CD4-positive, alpha-beta T cell treated with Interleukin-17A for 1 hour (primary cell): Measurements from ENCODE around the gene KCNIP2.

Experiments used
- DNase-seq: peaks from one replicate; pipeline ENCODE4 v3.0.0-alpha.2; 2020

The KCNIP2 gene

DNA sequence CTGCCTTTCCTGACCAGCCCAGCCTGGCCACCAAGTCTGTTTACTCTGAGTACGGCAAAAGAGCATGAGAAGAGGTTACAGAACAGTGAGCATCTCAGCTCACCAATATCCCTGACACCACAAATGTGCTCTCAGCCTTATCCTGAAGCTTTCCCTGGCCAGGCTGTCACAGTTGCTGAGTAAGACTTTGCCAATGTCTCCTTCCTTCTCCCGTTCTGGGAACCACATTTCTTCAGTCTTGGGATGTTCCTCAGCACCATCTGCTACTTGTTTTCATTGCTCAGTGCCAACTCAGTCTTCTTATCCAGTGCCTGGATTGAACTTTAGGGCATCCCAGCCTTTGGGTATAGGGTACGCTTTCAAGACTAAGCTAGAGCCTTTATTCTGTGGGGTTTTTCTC lies 7.1 kb upstream of the KCNIP2 start:
- no peak for DNase-seq

GRCh38 chr10:101848894-101849351 lies 5.3 kb upstream of the KCNIP2 start:
- DNase-seq = no peak

- DNase-seq = no peak
Observed at GRCh38 chr10:101848408-101848807, 4.8 kb upstream of the KCNIP2 start.

- DNase-seq = no peak
Observed at GRCh38 chr10:101845893-101846292, 2.3 kb upstream of the KCNIP2 start.

GRCh38 chr10:101841826-101842225 lies 1.8 kb downstream of the KCNIP2 start:
- no peak for DNase-seq

- peak; percentile 81 for DNase-seq
Observed at GRCh38 chr10:101840741-101841453, 2.7 kb downstream of the KCNIP2 start.

DNA sequence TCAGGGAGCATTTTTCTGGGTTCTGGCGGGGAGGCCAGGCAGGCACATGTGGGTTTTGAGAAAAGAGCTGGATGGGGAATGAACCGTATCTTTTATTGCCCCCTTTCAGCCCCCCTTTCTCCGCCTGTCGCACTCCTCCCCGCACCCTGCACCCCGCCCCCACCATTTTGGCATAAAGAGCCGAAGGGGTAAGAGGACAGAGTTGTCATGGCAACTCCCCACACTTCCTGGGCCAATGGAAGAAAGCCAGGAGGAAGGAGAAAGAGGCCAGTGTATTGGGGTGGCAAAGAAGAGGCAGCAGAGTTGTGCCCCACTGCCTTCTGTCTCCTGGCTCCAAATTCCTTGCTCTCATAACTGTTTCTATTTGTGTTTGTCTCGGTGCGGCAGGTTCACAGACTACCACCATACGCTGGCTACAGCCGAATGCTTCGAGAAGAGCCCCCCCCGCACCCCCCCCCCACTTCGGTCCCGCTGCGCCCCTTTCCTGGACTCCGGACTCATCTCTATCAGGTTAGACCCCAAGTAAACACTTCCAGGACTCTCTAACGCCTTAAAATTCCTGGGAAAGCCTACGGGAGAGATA lies 3.4 kb downstream of the KCNIP2 start:
- DNase-seq = peak; percentile 57

DNA sequence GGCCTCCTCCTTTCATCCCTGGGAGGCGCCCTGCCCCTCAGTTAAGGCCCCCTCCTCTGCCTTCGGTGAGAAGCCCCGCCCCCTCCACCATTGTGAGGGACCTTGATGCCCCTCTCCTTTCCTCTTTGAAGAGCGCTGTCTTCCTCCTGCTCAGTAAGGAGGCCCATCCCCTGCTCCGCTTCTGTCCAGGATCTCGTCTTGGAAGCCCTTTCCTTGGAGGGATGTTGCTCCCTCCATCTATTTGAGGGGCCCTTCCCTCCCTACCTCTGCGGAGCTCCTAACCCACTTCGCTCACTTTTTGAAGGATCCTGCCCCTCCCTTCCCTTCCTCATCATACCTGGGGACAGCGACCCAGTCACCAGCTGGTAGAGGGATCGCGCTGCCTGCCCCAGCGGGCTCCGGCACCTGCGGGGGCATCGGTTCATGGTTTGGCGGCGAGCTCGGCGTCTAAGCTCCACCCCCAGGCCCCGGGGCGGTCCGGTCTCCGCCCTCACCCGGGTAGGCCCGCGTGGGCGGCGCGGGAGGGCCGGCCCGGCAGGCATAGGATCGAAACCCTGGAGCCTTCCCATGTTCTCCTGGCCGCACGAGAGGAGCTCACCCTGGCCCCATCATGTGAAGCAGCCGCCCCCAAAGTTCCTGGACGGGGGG lies 4.1 kb downstream of the KCNIP2 start:
- peak; percentile 68 for DNase-seq

DNA sequence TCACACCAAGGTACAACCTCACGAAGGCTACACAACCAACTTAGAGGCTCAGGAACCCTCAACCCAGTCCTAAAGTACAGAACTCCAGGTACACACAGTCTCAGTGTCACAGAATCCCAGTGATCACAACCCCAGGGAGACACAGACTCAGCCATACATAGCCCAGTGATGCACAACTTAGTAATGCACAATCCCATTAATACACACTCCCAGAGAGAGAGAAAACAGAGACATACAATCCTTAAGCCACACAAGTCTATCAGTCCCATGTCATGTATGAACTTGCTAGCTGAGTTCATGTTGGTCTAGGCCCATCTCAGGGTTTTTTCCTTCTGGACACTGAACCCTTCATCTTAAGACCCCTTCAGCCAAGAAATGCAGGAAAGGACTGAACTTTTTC lies 4.6 kb downstream of the KCNIP2 start:
- no peak for DNase-seq

GRCh38 chr10:101838416-101838970 lies 5.1 kb downstream of the KCNIP2 start:
- no peak for DNase-seq

DNA sequence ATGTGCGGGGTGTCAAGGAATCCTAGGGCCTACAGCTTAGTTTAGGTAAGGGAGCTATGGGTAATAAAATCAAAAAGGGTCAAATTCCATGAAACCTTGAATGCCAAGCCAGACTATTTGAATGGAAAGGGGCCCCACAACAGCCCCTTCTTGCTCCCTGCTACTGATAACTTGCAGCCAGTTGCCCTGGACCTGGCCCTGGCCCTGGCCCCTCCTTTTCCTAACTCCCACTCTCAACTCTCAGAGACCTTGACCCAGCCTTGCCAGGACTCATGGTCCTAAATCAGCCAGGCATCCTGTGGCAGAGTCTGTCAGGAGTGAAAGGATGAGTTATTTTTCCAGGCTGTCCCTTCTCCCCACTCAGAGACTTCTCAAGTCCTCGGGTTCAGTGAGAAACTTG lies 5.9 kb downstream of the KCNIP2 start:
- DNase-seq = no peak

DNA sequence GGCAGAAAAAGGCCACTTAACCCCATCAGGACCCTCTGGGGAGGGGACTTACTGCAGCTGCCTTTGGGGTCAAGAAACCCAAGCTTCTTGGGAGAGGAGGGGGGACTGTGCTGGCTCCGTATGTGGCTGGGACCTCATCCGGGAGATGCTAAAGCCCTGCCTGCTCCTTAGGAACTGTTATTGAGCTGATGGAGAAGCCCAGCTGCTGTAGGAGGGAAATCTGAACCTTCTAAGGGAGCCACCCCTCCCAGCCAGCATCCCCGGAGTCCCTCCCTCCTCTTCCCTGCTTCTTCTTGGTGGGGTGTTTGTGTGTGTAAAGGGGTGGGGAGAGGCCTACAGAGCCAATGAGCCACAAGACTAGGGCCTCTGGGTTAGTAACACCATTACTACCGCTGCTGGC lies 8.2 kb downstream of the KCNIP2 start:
- no peak for DNase-seq

- no peak for DNase-seq
Observed at GRCh38 chr10:101834341-101834740, 9.3 kb downstream of the KCNIP2 start.

GRCh38 chr10:101833466-101833865 lies 10.1 kb downstream of the KCNIP2 start:
- DNase-seq = no peak

GRCh38 chr10:101832325-101832771 lies 11.3 kb downstream of the KCNIP2 start:
- DNase-seq = no peak

DNA sequence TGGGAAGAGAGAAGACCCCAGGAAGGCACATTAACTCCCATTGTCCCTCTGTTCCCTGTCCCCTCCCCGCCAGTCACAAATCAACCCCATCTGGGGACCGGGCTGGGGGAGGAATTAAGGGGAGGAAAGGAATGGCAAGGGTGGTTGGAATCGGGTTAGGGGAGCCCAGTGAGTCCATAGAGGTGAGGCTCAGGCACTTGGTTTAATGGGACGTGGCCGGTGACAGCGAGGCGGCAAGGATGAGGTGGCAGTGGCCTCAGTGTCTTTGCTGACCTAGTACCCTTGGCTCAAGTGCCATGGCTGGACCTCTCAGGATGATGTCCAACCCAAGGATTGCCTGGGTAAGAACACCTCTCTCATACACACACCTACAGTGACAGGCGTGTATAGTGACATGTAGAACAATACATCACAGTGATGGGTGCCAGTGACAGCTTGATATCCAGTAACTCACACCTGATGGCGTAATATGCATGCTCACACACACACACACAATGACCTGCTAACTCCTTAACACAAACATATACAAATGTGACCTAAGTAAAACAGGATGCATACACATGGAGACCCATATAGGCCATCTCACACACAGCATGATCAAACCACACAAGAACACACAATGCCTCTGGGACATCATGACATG lies 12.3 kb downstream of the KCNIP2 start:
- no peak for DNase-seq

DNA sequence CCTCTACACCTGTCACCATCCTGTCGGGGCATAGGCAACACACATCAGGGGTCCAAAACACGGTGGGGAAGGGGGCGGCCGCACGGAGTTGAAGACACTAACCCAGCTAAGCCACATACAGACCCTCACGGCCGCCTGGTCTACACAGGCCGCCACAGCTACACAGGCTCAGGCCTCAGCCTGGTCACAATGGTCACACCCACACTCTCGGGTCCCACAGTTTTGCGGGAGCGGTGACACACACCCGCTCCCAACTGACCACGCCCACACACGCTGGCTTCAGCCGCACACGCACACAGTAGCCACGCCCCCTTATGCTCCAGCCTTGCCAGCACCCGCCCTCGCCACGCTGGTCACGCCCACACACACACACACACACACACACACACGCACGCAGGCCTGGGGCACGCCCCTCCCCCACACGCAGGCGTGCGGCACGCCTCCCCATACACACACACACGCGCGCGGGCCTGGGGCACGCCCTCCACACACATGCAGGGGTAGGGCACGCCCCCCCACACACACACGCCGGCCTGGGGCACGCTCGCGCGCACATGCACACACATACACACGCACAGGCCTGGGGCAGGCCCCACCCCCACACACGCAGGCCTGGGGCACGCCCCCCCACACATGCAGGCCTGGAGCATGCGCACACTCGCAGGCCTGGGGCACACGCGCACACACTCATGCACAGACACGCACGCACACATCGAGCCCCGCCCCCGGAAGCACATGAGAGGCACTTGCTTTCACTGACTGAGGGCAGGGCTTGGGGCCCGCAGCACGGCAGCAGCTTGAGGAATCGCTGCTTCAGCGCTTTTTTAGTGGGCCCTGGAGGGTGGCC lies 13.1 kb downstream of the KCNIP2 start:
- DNase-seq = peak; percentile 95

- peak; percentile 79 for DNase-seq
Observed at GRCh38 chr10:101829561-101830315, 13.9 kb downstream of the KCNIP2 start.

GRCh38 chr10:101828766-101829551 lies 14.6 kb downstream of the KCNIP2 start:
- DNase-seq = no peak

DNA sequence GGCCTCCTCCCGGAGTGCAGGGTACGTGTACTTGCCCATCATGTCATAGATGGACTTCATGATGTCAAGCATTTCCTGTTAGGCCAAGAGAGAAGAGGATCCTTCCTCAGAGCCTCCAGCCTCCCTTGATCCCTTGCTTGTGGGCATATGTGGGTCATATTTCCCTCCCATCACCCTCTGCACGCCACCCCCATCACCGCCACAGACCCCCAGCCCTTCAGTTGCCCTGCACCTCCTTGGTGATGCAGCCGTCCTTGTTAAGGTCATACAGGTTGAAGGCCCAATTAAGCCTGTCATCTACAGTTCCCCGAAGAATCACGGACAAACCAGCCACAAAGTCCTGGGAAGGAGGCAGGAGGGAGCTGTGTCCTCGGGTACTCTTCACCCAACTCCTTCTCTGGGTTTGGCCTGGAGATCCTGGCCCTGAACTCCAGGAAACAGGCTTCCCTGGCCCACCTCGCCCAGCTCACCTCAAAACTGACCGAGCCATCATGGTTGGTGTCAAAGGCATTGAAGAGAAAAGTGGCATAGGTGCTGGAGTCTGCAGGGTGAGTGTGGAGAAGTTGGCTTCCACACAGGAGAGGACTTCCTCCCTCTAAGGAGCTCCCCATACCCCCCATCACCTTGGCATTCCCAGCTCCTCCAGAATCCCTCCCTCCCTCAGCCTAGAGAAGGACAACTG lies 15.5 kb downstream of the KCNIP2 start:
- DNase-seq = no peak
